Cardiac muscle cell (in vitro differentiated cells and primary cell): ENCODE measurements around the gene IQCF2. TPM values are rescaled to one million over a fixed set of nuclear protein-coding genes. Genes with fewer than 3 reads are reported as not detected.

Experiments
- DNase-seq, 2 donors: peaks; one replicate each; pipeline versions ENCODE4 v3.0.0 to v3.0.0-alpha.2; 2010 to 2017; ENCODE audit warnings: low read depth in 1 of 2, low spot score in 1 of 2
- H3K27ac ChIP-seq: fragments of 200-600 bp; sonication (generic); 2 replicates; pipeline ENCODE4 v1.5.1; 2016
- H3K27me3 ChIP-seq: fragments of 200-600 bp; sonication (generic); 2 replicates; pipeline ENCODE4 v1.6.0; 2016; ENCODE audit warnings: control low read depth
- H3K36me3 ChIP-seq: fragments of 200-600 bp; sonication (generic); 2 replicates; pipeline ENCODE4 v1.5.1; 2016; ENCODE audit warnings: control low read depth
- H3K4me1 ChIP-seq: fragments of 200-600 bp; sonication (generic); 2 replicates; pipeline ENCODE4 v1.8.1; 2017; ENCODE audit warnings: low read depth, mild to moderate bottlenecking, mixed run types
- H3K4me3 ChIP-seq: fragments of 200-600 bp; sonication (generic); 2 replicates; pipeline ENCODE4 v1.5.1; 2016; ENCODE audit warnings: mild to moderate bottlenecking
- H3K9me3 ChIP-seq: fragments of 200-600 bp; sonication (generic); 2 replicates; pipeline ENCODE4 v1.5.1; 2017; ENCODE audit warnings: low read depth, mild to moderate bottlenecking, control low read depth
- CTCF ChIP-seq: IDR thresholded peaks from 2 replicates; pipeline ENCODE4 v1.5.1; 2012; ENCODE audit warnings: low read depth, mild to moderate bottlenecking, low read length
- polyA plus RNA-seq: library from polyadenylated mRNA; unstranded; fragments of >200 nt; fragmentation: Nextera tagmentation; extraction: Ambion mirVana; gene quantifications from 2 replicates; pipeline ENCODE4 v1.2.1, GENCODE V29; 2016
- total RNA-seq: library from RNA; depleted of rRNA; stranded (reverse); fragments of >200 nt; gene quantifications from 2 replicates; pipeline ENCODE4 v1.2.3, GENCODE V29; 2016

IQCF2 gene
- total and polyA plus RNA-seq, 2 experiments from 2014 or later, result not detected

- H3K36me3 ChIP-seq, result no peaks in the 10 kb centered on the region
- no peak for TF ChIP-seq CTCF
Measured at GRCh38 chr3:51904034-51904823, 42.8 kb downstream of the IQCF2 start.

GRCh38 chr3:51908026-51908425 is 46.6 kb downstream of the IQCF2 start:
- no peak for DNase-seq
- no peak overlapping the region for H3K4me3 ChIP-seq
- TF ChIP-seq CTCF, result no peak
- no peaks in the 10 kb centered on the region for H3K27me3 ChIP-seq
- H3K36me3 ChIP-seq, result no peaks in the 10 kb centered on the region
- no peak overlapping the region for H3K27ac ChIP-seq
- no peaks in the 10 kb centered on the region for H3K4me1 ChIP-seq
- H3K9me3 ChIP-seq, result no peaks in the 10 kb centered on the region

More at GRCh38 chr3:51904034-51904823, 42.8 kb downstream of the IQCF2 start:
- no peak overlapping the region for H3K4me3 ChIP-seq
- no peak for DNase-seq
- H3K27me3 ChIP-seq, result no peaks in the 10 kb centered on the region
- H3K9me3 ChIP-seq, result no peaks in the 10 kb centered on the region
- no peak overlapping the region for H3K27ac ChIP-seq
- H3K4me1 ChIP-seq, result no peaks in the 10 kb centered on the region

Other genes starting within 250 kb of the IQCF2 start
- gene TEX264, start 190.4 kb upstream of the IQCF2 start, total RNA-seq, result 74.1 and 95.1 TPM in 2 replicates
- 71.9 and 83.9 TPM in 2 replicates for gene TEX264, start 190.4 kb upstream of the IQCF2 start, polyA plus RNA-seq
- gene GRM2, start 154.5 kb upstream of the IQCF2 start, total RNA-seq, result 0.56 and 0.69 TPM in 2 replicates
- 0.39 TPM in 1 of 2 replicates, not detected in the other for gene GRM2, start 154.5 kb upstream of the IQCF2 start, polyA plus RNA-seq
- not detected in 2 replicates for gene IQCF6, start 82.4 kb upstream of the IQCF2 start, total RNA-seq
- not detected in 2 replicates for gene IQCF6, start 82.4 kb upstream of the IQCF2 start, polyA plus RNA-seq
- not detected in 2 replicates for gene IQCF5, start 14.0 kb downstream of the IQCF2 start, total RNA-seq
- gene IQCF5, start 14.0 kb downstream of the IQCF2 start, polyA plus RNA-seq, result 0.99 TPM in 1 of 2 replicates, not detected in the other
- not detected in 2 replicates for gene IQCF1, start 41.7 kb downstream of the IQCF2 start, total RNA-seq
- gene IQCF1, start 41.7 kb downstream of the IQCF2 start, polyA plus RNA-seq, result not detected in 2 replicates
- gene RRP9, start 80.3 kb downstream of the IQCF2 start, total RNA-seq, result 22.3 and 22.4 TPM in 2 replicates
- 32.8 and 38.2 TPM in 2 replicates for gene RRP9, start 80.3 kb downstream of the IQCF2 start, polyA plus RNA-seq
- 17.3 and 19.2 TPM in 2 replicates for gene PARP3, start 80.7 kb downstream of the IQCF2 start, total RNA-seq
- 23.7 and 26.6 TPM in 2 replicates for gene PARP3, start 80.7 kb downstream of the IQCF2 start, polyA plus RNA-seq
- 0.42 and 1.1 TPM in 2 replicates for gene GPR62, start 93.8 kb downstream of the IQCF2 start, total RNA-seq
- gene GPR62, start 93.8 kb downstream of the IQCF2 start, polyA plus RNA-seq, result 0.94 and 2.2 TPM in 2 replicates
- gene PCBP4, start 105.8 kb downstream of the IQCF2 start, total RNA-seq, result 151 and 226 TPM in 2 replicates
- 114 and 122 TPM in 2 replicates for gene PCBP4, start 105.8 kb downstream of the IQCF2 start, polyA plus RNA-seq
- gene ABHD14B, start 112.4 kb downstream of the IQCF2 start, total RNA-seq, result 19.8 and 27.8 TPM in 2 replicates
- 23.3 and 29.9 TPM in 2 replicates for gene ABHD14B, start 112.4 kb downstream of the IQCF2 start, polyA plus RNA-seq
- gene ABHD14A, start 113.4 kb downstream of the IQCF2 start, total RNA-seq, result 56.5 and 105 TPM in 2 replicates
- 95.9 and 104 TPM in 2 replicates for gene ABHD14A, start 113.4 kb downstream of the IQCF2 start, polyA plus RNA-seq
- 87.7 and 99.7 TPM in 2 replicates for gene ACY1, start 121.9 kb downstream of the IQCF2 start, total RNA-seq
- gene ACY1, start 121.9 kb downstream of the IQCF2 start, polyA plus RNA-seq, result 116 and 125 TPM in 2 replicates
- gene RPL29, start 134.3 kb downstream of the IQCF2 start, total RNA-seq, result 1,533 and 1,673 TPM in 2 replicates
- 844 and 941 TPM in 2 replicates for gene RPL29, start 134.3 kb downstream of the IQCF2 start, polyA plus RNA-seq
- 32.2 and 39.5 TPM in 2 replicates for gene DUSP7, start 195.0 kb downstream of the IQCF2 start, total RNA-seq
- 7.1 and 13.1 TPM in 2 replicates for gene DUSP7, start 195.0 kb downstream of the IQCF2 start, polyA plus RNA-seq